Renal pelvis (tissue), 4 donors: Measurements from ENCODE around the gene ADK. TPM values are rescaled to one million over a fixed set of nuclear protein-coding genes. Genes with fewer than 3 reads are reported as not detected.
"Not testable (repeated sequence)": the region's sequence is repeated elsewhere in the genome, so short reads cannot be mapped to it uniquely, and the experiment has no call there.

Source experiments
- DNase-seq: peaks from one replicate; pipeline ENCODE4 v3.0.0-alpha.2; 2013
- polyA plus RNA-seq, 3 donors: library from polyadenylated mRNA; unstranded; fragments of 120-200 nt; gene quantifications; one replicate each; pipeline ENCODE4 v1.2.1, GENCODE V29; 2013; ENCODE audit not compliant: insufficient read length in 3 of 3

ADK gene
- polyA plus RNA-seq, 3 donors, result 27.4 to 29.5 (median 28.2) TPM

GRCh38 chr10:74418285-74418872 is 267.4 kb downstream of the ADK start:
- DNase-seq, result peak; percentile 71

GRCh38 chr10:74419491-74419951 is 268.5 kb downstream of the ADK start:
- no peak for DNase-seq

GRCh38 chr10:74419958-74420375 is 268.9 kb downstream of the ADK start:
- DNase-seq, result no peak

GRCh38 chr10:74424565-74424964 is 273.5 kb downstream of the ADK start:
- no peak for DNase-seq

- no peak for DNase-seq
Measured at GRCh38 chr10:74425456-74426001, 274.5 kb downstream of the ADK start.

GRCh38 chr10:74431816-74432215 is 280.8 kb downstream of the ADK start:
- no peak for DNase-seq

- no peak for DNase-seq
Measured at GRCh38 chr10:74432841-74433594, 282.0 kb downstream of the ADK start.

GRCh38 chr10:74433595-74433956 is 282.6 kb downstream of the ADK start:
- no peak for DNase-seq

GRCh38 chr10:74433993-74434392 is 283.0 kb downstream of the ADK start:
- DNase-seq, result no peak

GRCh38 chr10:74434547-74434946 is 283.5 kb downstream of the ADK start:
- DNase-seq, result no peak

- no peak for DNase-seq
Measured at GRCh38 chr10:74436523-74437170, 285.6 kb downstream of the ADK start.

GRCh38 chr10:74437822-74438221 is 286.8 kb downstream of the ADK start:
- no peak for DNase-seq

- no peak for DNase-seq
Measured at GRCh38 chr10:74439213-74439612, 288.2 kb downstream of the ADK start.

GRCh38 chr10:74445493-74445892 is 294.5 kb downstream of the ADK start:
- no peak for DNase-seq

GRCh38 chr10:74450602-74451001 is 299.6 kb downstream of the ADK start:
- peak; percentile 42 for DNase-seq

- no peak for DNase-seq
Measured at GRCh38 chr10:74451127-74451829, 300.3 kb downstream of the ADK start.

GRCh38 chr10:74453169-74453568 is 302.1 kb downstream of the ADK start:
- DNase-seq, result no peak

- not testable (repeated sequence) for DNase-seq
Measured at GRCh38 chr10:74457478-74457877, 306.5 kb downstream of the ADK start.

GRCh38 chr10:74460812-74461211 is 309.8 kb downstream of the ADK start:
- no peak for DNase-seq

- no peak for DNase-seq
Measured at GRCh38 chr10:74474022-74474713, 323.1 kb downstream of the ADK start.

GRCh38 chr10:74476162-74476706 is 325.2 kb downstream of the ADK start:
- not testable (repeated sequence) for DNase-seq
